IPS-18c (cell line): ENCODE results near the gene STX12.

Source experiments
- H3K4me3 ChIP-seq: 2 replicates; pipeline ENCODE4 v1.7.0; 2013; ENCODE audit warnings: low read depth, mild to moderate bottlenecking, low read length, moderate library complexity; ENCODE audit not compliant: insufficient read depth
- H3K9me3 ChIP-seq: one replicate; pipeline ENCODE4 v1.6.1; 2013; ENCODE audit warnings: mild to moderate bottlenecking, low read length, moderate library complexity; ENCODE audit not compliant: control insufficient read depth, insufficient read depth

STX12 gene

GRCh38 chr1:27873671-27874384 is 100.8 kb downstream of the STX12 start:
- H3K4me3 ChIP-seq = peak overlapping the region; percentile 81; the same call in 1 of the 2 replicates

More at GRCh38 chr1:27873671-27874384, 100.8 kb downstream of the STX12 start:
- H3K9me3 ChIP-seq = no peaks in the 10 kb centered on the region
